ENCODE results near the gene DOP1B. TPM values are rescaled to one million over a fixed set of nuclear protein-coding genes. Genes with fewer than 3 reads are reported as not detected.

Gene DOP1B
- total RNA-seq, 1 donor from 2014 or later = 37.6 TPM

DNA sequence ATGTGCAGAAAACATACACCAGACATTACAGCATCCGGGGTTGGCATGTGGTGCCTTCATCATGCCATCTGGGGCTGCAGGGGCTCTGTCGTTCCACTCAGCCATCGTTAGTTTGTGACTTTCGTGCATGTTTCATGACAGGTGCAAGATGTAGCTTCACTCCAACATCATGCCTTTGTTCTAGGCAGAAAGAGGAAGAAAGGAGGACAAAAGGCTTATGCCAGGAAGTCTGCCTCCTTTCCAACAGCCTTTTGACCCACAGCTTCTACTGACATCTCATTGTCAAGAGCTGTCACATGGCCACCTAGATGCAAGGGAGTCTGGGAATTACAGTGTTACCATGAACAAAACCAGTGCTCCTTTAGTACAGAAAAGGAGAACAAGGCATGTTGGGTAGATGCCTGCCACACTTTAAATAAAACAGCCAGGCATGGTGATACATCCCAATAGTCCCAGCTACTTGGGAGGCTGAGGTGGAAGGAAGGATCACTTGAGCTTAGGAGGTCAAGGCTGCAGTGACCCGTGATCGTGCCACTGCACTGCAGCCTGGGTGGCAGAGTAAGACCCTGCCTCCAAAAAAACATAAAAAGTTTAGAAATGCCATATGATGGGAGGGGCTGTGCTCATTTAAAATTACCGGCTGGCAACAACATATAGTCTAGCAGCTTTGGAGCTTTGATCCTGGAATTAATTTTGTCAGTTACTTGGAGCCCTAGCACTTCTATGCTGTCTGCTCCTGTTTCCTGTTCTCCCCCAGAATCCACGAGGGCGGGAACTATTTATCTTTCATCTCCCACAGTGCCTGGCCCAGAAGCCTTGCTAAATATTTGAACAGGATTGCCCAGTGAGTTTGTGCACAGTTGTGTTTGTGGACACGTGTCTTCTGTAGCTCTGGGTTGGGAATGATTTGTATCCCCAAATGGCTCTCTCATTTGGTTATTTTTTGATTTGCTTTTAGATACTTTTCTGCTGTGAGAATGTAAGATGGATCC, 7.4 kb downstream of the DOP1B start:
- no peak overlapping the region for H3K4me3 ChIP-seq (ENCODE audit: low read depth, low read length)
- TF ChIP-seq, protein P1, sequence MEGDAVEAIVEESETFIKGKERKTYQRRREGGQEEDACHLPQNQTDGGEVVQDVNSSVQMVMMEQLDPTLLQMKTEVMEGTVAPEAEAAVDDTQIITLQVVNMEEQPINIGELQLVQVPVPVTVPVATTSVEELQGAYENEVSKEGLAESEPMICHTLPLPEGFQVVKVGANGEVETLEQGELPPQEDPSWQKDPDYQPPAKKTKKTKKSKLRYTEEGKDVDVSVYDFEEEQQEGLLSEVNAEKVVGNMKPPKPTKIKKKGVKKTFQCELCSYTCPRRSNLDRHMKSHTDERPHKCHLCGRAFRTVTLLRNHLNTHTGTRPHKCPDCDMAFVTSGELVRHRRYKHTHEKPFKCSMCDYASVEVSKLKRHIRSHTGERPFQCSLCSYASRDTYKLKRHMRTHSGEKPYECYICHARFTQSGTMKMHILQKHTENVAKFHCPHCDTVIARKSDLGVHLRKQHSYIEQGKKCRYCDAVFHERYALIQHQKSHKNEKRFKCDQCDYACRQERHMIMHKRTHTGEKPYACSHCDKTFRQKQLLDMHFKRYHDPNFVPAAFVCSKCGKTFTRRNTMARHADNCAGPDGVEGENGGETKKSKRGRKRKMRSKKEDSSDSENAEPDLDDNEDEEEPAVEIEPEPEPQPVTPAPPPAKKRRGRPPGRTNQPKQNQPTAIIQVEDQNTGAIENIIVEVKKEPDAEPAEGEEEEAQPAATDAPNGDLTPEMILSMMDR (conservative IDR thresholded peaks at IDR 0.05; ENCODE audit: low read depth, low read length) = no peak
- DNase-seq (ENCODE audit: low read depth) = no peak

DNA sequence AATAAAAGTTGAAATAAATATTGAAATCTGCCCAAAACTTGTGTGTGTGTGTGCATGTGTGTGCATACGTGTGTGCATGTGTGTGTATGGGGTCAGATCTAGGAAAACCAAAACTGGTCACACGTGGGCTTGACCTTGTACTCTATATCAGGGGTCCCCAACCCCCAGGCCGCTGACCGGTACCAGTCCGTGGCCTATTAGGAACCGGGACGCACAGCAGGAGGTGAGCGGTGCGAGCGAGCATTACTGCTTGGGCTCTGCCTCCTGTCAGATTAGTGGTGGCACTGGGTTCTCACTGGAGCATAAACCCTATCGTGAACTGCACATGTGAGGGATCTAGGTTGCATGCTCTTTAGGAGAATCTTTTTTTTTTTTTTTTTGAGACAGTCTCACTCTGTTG, 8.7 kb downstream of the DOP1B start:
- TF ChIP-seq, protein P1 (conservative IDR thresholded peaks at IDR 0.05; ENCODE audit: low read depth, low read length) = no peak
- no peak for DNase-seq (ENCODE audit: low read depth)
- no peak overlapping the region for H3K4me3 ChIP-seq (ENCODE audit: low read depth, low read length)

DNA sequence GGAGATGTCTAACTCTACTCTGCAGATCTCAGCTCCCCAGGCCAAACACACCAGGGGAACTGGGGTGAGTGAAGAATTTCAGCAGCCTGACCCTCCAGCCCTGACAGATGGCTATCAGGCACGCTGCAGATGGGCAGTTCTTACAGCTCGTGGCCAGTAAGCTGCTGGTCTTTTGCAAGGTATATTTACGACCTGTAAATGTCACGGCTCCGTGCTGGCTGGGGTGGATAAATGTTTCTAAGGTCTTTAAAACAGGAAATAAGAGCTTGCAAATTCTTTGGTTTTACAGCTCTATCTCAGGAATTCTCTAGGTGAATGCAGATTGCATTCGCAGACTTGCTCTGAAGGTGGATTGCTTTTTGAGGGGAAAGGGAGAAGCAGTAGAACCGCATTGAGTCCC, 10.1 kb downstream of the DOP1B start:
- no peak overlapping the region for H3K4me3 ChIP-seq (ENCODE audit: low read depth, low read length)
- no peak for DNase-seq (ENCODE audit: low read depth)
- TF ChIP-seq, protein P1 (conservative IDR thresholded peaks at IDR 0.05; ENCODE audit: low read depth, low read length) = no peak

DNA sequence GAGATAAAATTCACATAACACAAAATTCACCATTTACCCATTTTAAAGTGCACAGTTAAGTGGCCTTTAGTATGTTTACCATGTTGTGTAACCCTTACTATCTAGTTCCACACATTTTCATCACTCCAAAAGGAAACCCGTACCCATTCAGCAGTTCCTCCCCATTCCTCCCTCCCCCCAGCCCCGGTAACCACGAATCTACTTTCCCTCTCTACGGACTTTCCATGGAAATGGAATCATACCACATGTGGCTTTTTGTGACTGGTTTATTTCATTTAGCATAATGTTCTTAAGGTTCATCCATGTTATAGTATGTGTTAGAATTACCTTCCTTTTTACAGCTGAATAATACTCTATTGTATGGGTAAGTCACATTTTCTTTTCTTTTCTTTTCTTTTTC, 10.9 kb downstream of the DOP1B start:
- no peak for DNase-seq (ENCODE audit: low read depth)
- H3K4me3 ChIP-seq (ENCODE audit: low read depth, low read length) = no peak overlapping the region
- TF ChIP-seq, protein P1 (conservative IDR thresholded peaks at IDR 0.05; ENCODE audit: low read depth, low read length) = no peak

DNA sequence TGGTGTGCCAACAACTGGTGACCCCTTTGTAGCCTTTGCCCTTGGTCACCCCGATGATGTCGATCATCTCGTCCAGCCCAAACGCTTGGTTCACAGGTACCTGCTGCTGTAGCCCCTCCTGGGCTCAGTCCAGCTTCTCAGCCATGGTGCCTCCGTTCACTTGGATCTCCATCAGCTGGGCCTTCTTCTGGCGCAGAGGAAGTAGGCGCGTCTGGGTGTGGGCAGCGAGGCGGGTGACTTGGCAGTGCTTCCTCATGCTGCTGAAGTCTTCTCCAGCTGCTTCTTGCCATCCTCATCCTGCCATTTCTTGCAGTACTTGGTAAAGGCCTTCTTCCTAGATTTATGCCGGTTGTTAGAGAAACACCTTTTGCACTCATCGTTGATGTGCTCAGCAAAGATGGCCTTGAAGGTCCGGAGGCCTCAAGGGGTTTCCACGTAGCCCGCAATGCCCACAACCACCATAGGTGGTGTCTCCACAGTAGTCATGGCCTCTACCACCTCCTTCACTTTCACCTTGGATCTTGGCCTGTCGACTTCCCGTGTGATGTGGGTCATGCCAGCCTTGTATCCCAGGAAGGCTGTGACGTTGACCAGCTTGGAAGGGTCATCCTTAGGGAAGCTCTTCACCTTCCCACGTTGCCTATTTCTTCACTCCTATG, 13.0 kb downstream of the DOP1B start:
- no peak for DNase-seq (ENCODE audit: low read depth)
- H3K4me3 ChIP-seq (ENCODE audit: low read depth, low read length) = no peak overlapping the region
- TF ChIP-seq, protein P1 (conservative IDR thresholded peaks at IDR 0.05; ENCODE audit: low read depth, low read length) = peak; percentile 19

DNA sequence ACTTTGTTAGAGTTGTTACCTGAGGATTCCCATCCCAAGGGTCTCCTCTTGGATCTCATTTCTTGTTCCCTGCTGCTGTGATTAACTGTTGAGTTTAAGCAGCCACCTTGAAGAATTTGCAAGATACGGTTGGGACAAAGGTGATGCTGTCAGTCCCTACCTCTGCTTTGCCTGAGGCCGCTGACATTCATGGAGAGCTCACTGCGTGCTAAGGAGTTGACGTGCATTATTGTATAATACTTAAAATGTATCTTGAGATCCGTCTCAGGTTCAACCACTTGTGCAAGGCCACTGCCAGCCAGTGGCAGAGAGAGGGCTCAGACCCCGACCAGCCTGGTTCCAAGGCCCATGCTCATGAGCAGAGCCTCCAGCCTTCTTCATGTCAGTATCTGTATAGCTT, 14.2 kb downstream of the DOP1B start:
- no peak for DNase-seq (ENCODE audit: low read depth)
- TF ChIP-seq, protein P1 (conservative IDR thresholded peaks at IDR 0.05; ENCODE audit: low read depth, low read length) = no peak

More for the DNA sequence above, 14.2 kb downstream of the DOP1B start:
- H3K4me3 ChIP-seq (ENCODE audit: low read depth, low read length) = no peak overlapping the region

Data from epithelial cell of proximal tubule (primary cell).